PC-3 (cell line): ENCODE data around the gene CMKLR1. TPM values are rescaled to one million over a fixed set of nuclear protein-coding genes. Genes with fewer than 3 reads are reported as not detected.

Source experiments
- ATAC-seq: fragments of 200-7000 bp; cut with Tn5 transposase; 2 replicates; pipeline ENCODE4 v1.9.1; 2020; ENCODE audit warnings: mild to moderate bottlenecking, moderate library complexity
- BruUV-seq: library from RNA; stranded (reverse); fragments of 400-500 nt; replicated peaks from 2 replicates; lab custom pipeline; 2021; lab: Mats Ljungman, UMichigan
- CTCF ChIA-PET: fragments of 300-600 bp; sonication (Branson Sonifier 250); formaldehyde crosslinking; loops from one replicate; lab custom pipeline; 2022; ENCODE audit warnings: antibody characterized with exemption; lab: Charles Lee
- POLR2A ChIA-PET: fragments of 300-600 bp; sonication (Branson Sonifier 250); formaldehyde crosslinking; loops from one replicate; lab custom pipeline; 2022; ENCODE audit warnings: antibody characterized with exemption; ENCODE audit not compliant: unreplicated experiment; lab: Charles Lee
- DNase-seq: peaks from one replicate; pipeline ENCODE4 v3.0.0-alpha.2; 2015
- H2AFZ ChIP-seq: fragments of 300-600 bp; sonication (generic); 2 replicates; pipeline ENCODE4 v1.6.0; 2016; ENCODE audit warnings: antibody characterized with exemption, low read length
- H3F3A ChIP-seq: fragments of 300-600 bp; sonication (generic); one replicate; pipeline ENCODE4 v1.6.0; 2017; ENCODE audit warnings: antibody characterized with exemption, low read length, control low read depth, mild to moderate bottlenecking; ENCODE audit not compliant: unreplicated experiment
- H3K27ac ChIP-seq: fragments of 300-600 bp; sonication (generic); 2 replicates; pipeline ENCODE4 v1.5.1; 2016; ENCODE audit warnings: mild to moderate bottlenecking, low read length
- H3K27me3 ChIP-seq: fragments of 300-600 bp; sonication (generic); 2 replicates; pipeline ENCODE4 v1.6.1; 2016; ENCODE audit warnings: low read length, mixed read lengths
- H3K36me3 ChIP-seq: fragments of 300-600 bp; sonication (generic); 2 replicates; pipeline ENCODE4 v1.6.1; 2016; ENCODE audit warnings: low read depth, mixed run types, low read length, mixed read lengths
- H3K4me1 ChIP-seq: fragments of 300-600 bp; sonication (generic); 2 replicates; pipeline ENCODE4 v1.5.1; 2016; ENCODE audit warnings: low read length; ENCODE audit not compliant: insufficient read depth
- H3K4me2 ChIP-seq: fragments of 300-600 bp; sonication (generic); 2 replicates; pipeline ENCODE4 v1.6.0; 2016; ENCODE audit warnings: low read length
- H3K4me3 ChIP-seq: fragments of 300-600 bp; sonication (generic); 2 replicates; pipeline ENCODE4 v1.5.1; 2016; ENCODE audit warnings: mild to moderate bottlenecking, low read length, mixed read lengths
- H3K79me2 ChIP-seq: fragments of 300-600 bp; sonication (generic); 2 replicates; pipeline ENCODE4 v1.6.1; 2017; ENCODE audit warnings: low read length, mixed read lengths
- H3K9ac ChIP-seq: fragments of 300-600 bp; sonication (generic); 2 replicates; pipeline ENCODE4 v1.6.0; 2016; ENCODE audit warnings: mild to moderate bottlenecking, low read length
- H3K9me2 ChIP-seq: fragments of 300-600 bp; sonication (generic); replicated peaks from 2 replicates; pipeline ENCODE4 v1.6.1; 2016; ENCODE audit warnings: mixed run types, low read length, mixed read lengths
- H3K9me3 ChIP-seq: fragments of 300-600 bp; sonication (generic); 2 replicates; pipeline ENCODE4 v1.6.1; 2016; ENCODE audit warnings: low read length, mixed read lengths
- H4K20me1 ChIP-seq: fragments of 300-600 bp; sonication (generic); 2 replicates; pipeline ENCODE4 v1.6.1; 2016; ENCODE audit warnings: low read length, mixed read lengths
- CTCF ChIP-seq: fragments of 300-600 bp; sonication (generic); conservative IDR thresholded peaks from 2 replicates; pipeline ENCODE4 v1.5.1; 2017; ENCODE audit warnings: antibody characterized with exemption, low read depth, mild to moderate bottlenecking, low read length
- EZH2 ChIP-seq: fragments of 300-600 bp; sonication (generic); IDR thresholded peaks from one replicate; pipeline ENCODE4 v1.6.1; 2017; ENCODE audit warnings: antibody characterized with exemption, mild to moderate bottlenecking, low read length; ENCODE audit not compliant: unreplicated experiment
- EZH2phosphoT487 ChIP-seq: fragments of 300-600 bp; sonication (generic); IDR thresholded peaks from 2 replicates; pipeline ENCODE4 v1.6.1; 2018; ENCODE audit warnings: mild to moderate bottlenecking, antibody characterized with exemption, low read length, borderline replicate concordance
- intact Hi-C: fragments of 100-400 bp; cut with micrococcal nuclease; formaldehyde crosslinking; loops from 2 replicates; pipeline ENCODE4 v1.9.0; 2023
- total RNA-seq: library from RNA; depleted of rRNA; stranded (reverse); fragments of >200 nt; gene quantifications from 2 replicates; pipeline ENCODE4 v1.2.3, GENCODE V29; 2014

CMKLR1 gene
- total RNA-seq, 1 experiment from 2014 or later, result not detected

DNA sequence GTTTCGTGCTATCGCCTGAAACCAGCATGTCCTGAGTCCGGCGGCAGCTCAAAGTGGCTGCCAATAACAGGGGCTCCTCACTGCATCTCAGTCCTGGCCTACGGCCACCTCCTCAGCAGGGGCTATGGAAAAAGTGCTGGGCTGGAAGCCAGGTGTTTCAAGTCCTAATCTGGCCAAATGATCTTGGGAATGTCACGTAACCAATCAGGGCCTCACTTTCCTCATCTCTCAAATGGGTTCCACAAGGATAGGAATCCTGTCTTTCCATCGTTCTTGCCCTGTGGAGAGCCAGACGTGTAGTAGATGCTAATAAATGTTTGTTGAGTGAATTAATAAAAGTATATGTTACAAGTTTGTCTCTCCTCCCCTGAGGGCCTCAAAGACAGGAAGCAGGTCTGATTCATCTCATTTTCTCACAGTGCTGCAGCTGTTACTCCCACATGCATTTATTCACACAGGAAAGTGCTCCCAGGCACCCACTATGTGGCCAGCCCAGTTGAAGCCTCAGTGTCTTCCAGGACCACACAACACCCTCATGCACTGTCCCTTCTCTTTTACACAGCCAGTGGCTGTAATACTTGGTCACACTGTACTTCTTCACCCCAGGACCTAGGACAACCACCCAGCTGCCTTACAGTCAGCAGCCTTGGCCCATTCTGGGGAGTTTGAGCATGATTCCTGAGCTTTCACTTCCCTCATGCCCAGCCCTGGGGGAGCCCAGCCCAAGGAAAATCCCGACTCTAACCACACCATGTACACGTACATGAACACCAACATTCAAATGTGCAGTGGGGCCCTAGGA lies 5.0 kb downstream of the CMKLR1 start:
- Histone ChIP-seq H3K79me2 (no peaks in the 10 kb centered on the region), H3K27ac (no peak overlapping the region), H3K27me3 (peaks cover 26% of the 10 kb centered on the region), H3K9me3 (no peaks in the 10 kb centered on the region), H3K36me3 (no peaks in the 10 kb centered on the region), H3K4me1 (no peaks in the 10 kb centered on the region), H2AFZ (no peak overlapping the region), H3K9me2 (no peaks in the 10 kb centered on the region), H3K9ac (no peak overlapping the region), H3K4me3 (no peak overlapping the region), H3F3A (no peaks in the 10 kb centered on the region), H4K20me1 (no peaks in the 10 kb centered on the region), H3K4me2 (no peak overlapping the region)
- intact Hi-C loops, result no loop called here
- ChIA-PET CTCF (no interaction called here), POLR2A (no interaction called here)
- TF ChIP-seq CTCF (no peak), EZH2 (no peak), EZH2phosphoT487 (no peak)
- no TSS peak for BruUV-seq
- DNase-seq (peak; percentile 11), ATAC-seq (no peak)

- no peaks in the 10 kb centered on the region for H4K20me1 ChIP-seq
- H3F3A ChIP-seq, result no peaks in the 10 kb centered on the region
- no peaks in the 10 kb centered on the region for H3K36me3 ChIP-seq
- DNase-seq (no peak), ATAC-seq (no peak)
- no peaks in the 10 kb centered on the region for H3K9me3 ChIP-seq
- ChIA-PET CTCF (no interaction called here), POLR2A (no interaction called here)
- H3K4me3 ChIP-seq, result no peak overlapping the region
- no peak for TF ChIP-seq CTCF
- H3K27ac ChIP-seq, result no peak overlapping the region
- intact Hi-C loops, result no loop called here
- no peaks in the 10 kb centered on the region for H3K79me2 ChIP-seq
- H3K4me1 ChIP-seq, result no peaks in the 10 kb centered on the region
- H3K9ac ChIP-seq, result no peak overlapping the region
- H2AFZ ChIP-seq, result no peak overlapping the region
- no TSS peak for BruUV-seq
- peaks cover 26% of the 10 kb centered on the region for H3K27me3 ChIP-seq
- H3K4me2 ChIP-seq, result no peak overlapping the region
- H3K9me2 ChIP-seq, result no peaks in the 10 kb centered on the region
Measured at GRCh38 chr12:108332791-108333382, 6.2 kb downstream of the CMKLR1 start.

DNA sequence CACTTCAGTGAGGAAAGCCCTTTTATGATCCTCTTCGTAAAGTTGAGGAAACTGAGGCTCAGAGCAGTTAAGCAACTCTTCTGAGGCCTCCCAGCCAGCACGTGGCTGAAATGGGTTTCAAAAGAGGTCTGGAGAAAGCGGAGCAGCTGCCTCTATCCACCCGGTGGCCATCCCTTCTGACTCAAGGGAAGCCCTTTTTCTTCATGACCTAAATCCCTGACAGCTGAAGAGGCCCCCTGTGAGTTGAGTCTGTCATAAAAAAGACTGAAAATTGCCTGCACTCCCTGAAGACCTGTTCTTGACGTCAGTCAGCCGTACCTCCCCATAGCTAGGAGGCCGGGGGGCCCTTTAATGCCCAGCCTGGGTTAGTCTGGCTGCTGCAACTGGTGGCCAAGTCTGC lies 10.7 kb downstream of the CMKLR1 start:
- peaks cover 62% of the 10 kb centered on the region for H3K27me3 ChIP-seq
- no peaks in the 10 kb centered on the region for H3K4me1 ChIP-seq
- no peaks in the 10 kb centered on the region for H3K36me3 ChIP-seq
- no peaks in the 10 kb centered on the region for H3K79me2 ChIP-seq
- no peak overlapping the region for H3K27ac ChIP-seq
- H3F3A ChIP-seq, result no peaks in the 10 kb centered on the region
- no peak overlapping the region for H3K4me3 ChIP-seq
- H3K9me3 ChIP-seq, result no peaks in the 10 kb centered on the region
- ATAC-seq (no peak), DNase-seq (no peak)
- intact Hi-C loops, result no loop called here
- BruUV-seq, result no TSS peak
- H3K9me2 ChIP-seq, result no peaks in the 10 kb centered on the region
- ChIA-PET POLR2A (no interaction called here), CTCF (no interaction called here)
- H3K9ac ChIP-seq, result no peak overlapping the region
- H3K4me2 ChIP-seq, result no peak overlapping the region
- H2AFZ ChIP-seq, result no peak overlapping the region
- TF ChIP-seq CTCF (no peak), EZH2 (no peak), EZH2phosphoT487 (no peak)
- no peaks in the 10 kb centered on the region for H4K20me1 ChIP-seq
